Transverse colon (tissue), 4 donors: ENCODE data around the gene FRRS1.

ENCODE experiments used
- POLR2A ChIP-seq: fragments of 450-650 bp; IDR thresholded peaks from one replicate; pipeline ENCODE4 v1.6.1; 2016; ENCODE audit warnings: antibody characterized with exemption, mild to moderate bottlenecking, moderate library complexity
- POLR2AphosphoS5 ChIP-seq, 3 donors: sonication (generic); formaldehyde crosslinking; IDR thresholded peaks; one replicate each; pipeline ENCODE4 v1.6.1; 2016; ENCODE audit warnings: antibody characterized with exemption in 3 of 3
- TF ChIP-seq, protein P1 (sequence below), 5 experiments: fragments of 200-600 bp in 3 of 5; fragments of 450-650 bp in 2 of 5; sonication (generic) in 3 of 5; IDR thresholded peaks; 1 replicate in 2 of 5; 2 replicates in 3 of 5; pipeline ENCODE4 v1.5.1; 2016 to 2017; ENCODE audit warnings: antibody characterized with exemption in 5 of 5, inconsistent platforms in 3 of 5, mild to moderate bottlenecking in 2 of 5, moderate library complexity in 1 of 5

DNA sequence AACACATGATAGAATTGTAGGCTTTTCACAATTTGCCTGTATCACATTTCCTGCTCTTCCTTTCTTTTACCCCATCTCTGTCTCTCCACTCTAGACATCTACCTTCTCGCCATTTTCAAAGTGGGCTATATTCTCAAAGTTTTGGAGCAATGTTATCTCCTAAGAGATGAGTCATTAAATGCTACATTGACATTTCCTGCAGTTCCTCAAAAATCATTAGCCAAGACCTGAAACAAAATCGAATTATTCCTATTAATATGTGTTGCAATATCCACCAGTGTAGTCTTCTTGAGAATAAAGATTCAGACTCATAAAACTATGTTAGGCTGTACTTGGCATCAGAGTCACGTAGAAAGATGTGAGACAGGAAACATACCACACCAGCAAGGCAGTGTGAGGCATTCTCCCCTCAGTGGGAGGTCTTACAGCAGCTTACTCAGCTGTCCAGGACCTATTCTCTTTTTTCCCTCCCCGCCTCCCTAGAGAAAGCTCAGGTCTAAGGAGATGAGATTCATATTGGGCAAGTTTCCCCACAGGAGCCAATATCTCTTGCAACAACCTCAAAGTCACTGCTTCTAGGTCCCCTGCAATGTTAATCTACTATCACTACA is 38.8 kb downstream of the FRRS1 start:
- TF ChIP-seq, protein P1, sequence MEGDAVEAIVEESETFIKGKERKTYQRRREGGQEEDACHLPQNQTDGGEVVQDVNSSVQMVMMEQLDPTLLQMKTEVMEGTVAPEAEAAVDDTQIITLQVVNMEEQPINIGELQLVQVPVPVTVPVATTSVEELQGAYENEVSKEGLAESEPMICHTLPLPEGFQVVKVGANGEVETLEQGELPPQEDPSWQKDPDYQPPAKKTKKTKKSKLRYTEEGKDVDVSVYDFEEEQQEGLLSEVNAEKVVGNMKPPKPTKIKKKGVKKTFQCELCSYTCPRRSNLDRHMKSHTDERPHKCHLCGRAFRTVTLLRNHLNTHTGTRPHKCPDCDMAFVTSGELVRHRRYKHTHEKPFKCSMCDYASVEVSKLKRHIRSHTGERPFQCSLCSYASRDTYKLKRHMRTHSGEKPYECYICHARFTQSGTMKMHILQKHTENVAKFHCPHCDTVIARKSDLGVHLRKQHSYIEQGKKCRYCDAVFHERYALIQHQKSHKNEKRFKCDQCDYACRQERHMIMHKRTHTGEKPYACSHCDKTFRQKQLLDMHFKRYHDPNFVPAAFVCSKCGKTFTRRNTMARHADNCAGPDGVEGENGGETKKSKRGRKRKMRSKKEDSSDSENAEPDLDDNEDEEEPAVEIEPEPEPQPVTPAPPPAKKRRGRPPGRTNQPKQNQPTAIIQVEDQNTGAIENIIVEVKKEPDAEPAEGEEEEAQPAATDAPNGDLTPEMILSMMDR (IDR thresholded peaks at IDR 0.05): no peak
- TF ChIP-seq POLR2A (no peak), POLR2AphosphoS5 (IDR thresholded peaks at IDR 0.05) (no peak)
